Neuronal stem cell (in vitro differentiated cells): ENCODE data around the gene HOXB13.

ENCODE experiments used
- DNase-seq: peaks from one replicate; pipeline ENCODE4 v3.0.0-alpha.2; 2013; ENCODE audit warnings: low spot score
- H2AFZ ChIP-seq: one replicate; pipeline ENCODE4 v1.6.1; 2013; ENCODE audit warnings: mild to moderate bottlenecking, low read length, inconsistent platforms
- H2AK5ac ChIP-seq: 2 replicates; pipeline ENCODE4 v1.6.1; 2013; ENCODE audit warnings: low read depth, mild to moderate bottlenecking, inconsistent platforms, low read length, moderate library complexity, mixed read lengths
- H2BK120ac ChIP-seq: 2 replicates; pipeline ENCODE4 v1.6.1; 2013; ENCODE audit warnings: low read depth, mild to moderate bottlenecking, inconsistent platforms, low read length, moderate library complexity, mixed read lengths
- H2BK12ac ChIP-seq: one replicate; pipeline ENCODE4 v1.6.1; 2013; ENCODE audit warnings: low read length, inconsistent platforms
- H2BK15ac ChIP-seq: 2 replicates; pipeline ENCODE4 v1.6.1; 2013; ENCODE audit warnings: mild to moderate bottlenecking, low read length, inconsistent platforms, mixed read lengths
- H2BK5ac ChIP-seq: one replicate; pipeline ENCODE4 v1.6.1; 2013; ENCODE audit warnings: inconsistent platforms, mild to moderate bottlenecking, low read length, moderate library complexity
- H3K14ac ChIP-seq: one replicate; pipeline ENCODE4 v1.6.1; 2013; ENCODE audit warnings: low read length, inconsistent platforms
- H3K18ac ChIP-seq: 2 replicates; pipeline ENCODE4 v1.6.1; 2013; ENCODE audit warnings: low read length, inconsistent platforms
- H3K23ac ChIP-seq: 2 replicates; pipeline ENCODE4 v1.6.1; 2013; ENCODE audit warnings: low read depth, mild to moderate bottlenecking, mixed read lengths, low read length, inconsistent platforms; ENCODE audit not compliant: poor library complexity
- H3K27ac ChIP-seq: replicated peaks from 3 replicates; pipeline ENCODE4 v1.5.1; 2013; ENCODE audit warnings: low read length, inconsistent platforms
- H3K27me3 ChIP-seq, 3 experiments: 2 replicates each; pipeline ENCODE4 v1.6.1; 2013; ENCODE audit warnings: low read length in 3 of 3, mild to moderate bottlenecking in 2 of 3, inconsistent platforms in 1 of 3, low read depth in 1 of 3, mixed read lengths in 1 of 3, moderate library complexity in 1 of 3; ENCODE audit not compliant: control insufficient read depth in 3 of 3, insufficient read depth in 3 of 3
- H3K36me3 ChIP-seq, 2 donors: replicated peaks in 1 of 2; 2 replicates each; pipeline ENCODE4 v1.6.1; 2013; ENCODE audit warnings: low read length in 2 of 2; ENCODE audit not compliant: control insufficient read depth in 2 of 2, insufficient read depth in 2 of 2
- H3K4ac ChIP-seq: 2 replicates; pipeline ENCODE4 v1.6.1; 2013; ENCODE audit warnings: inconsistent platforms, mild to moderate bottlenecking, low read length, moderate library complexity
- H3K4me1 ChIP-seq, 2 donors: 1 replicate in 1 of 2; 2 replicates in 1 of 2; pipeline ENCODE4 v1.6.1; 2013; ENCODE audit warnings: low read length in 2 of 2, low read depth in 1 of 2; ENCODE audit not compliant: control insufficient read depth in 2 of 2, insufficient read depth in 1 of 2
- H3K4me2 ChIP-seq: one replicate; pipeline ENCODE4 v1.6.1; 2013; ENCODE audit warnings: mild to moderate bottlenecking, low read length, inconsistent platforms; ENCODE audit not compliant: insufficient read depth, poor library complexity, severe bottlenecking
- H3K4me3 ChIP-seq, 2 donors: 2 replicates each; pipeline ENCODE4 v1.5.1; 2013; ENCODE audit warnings: low read length in 2 of 2, mild to moderate bottlenecking in 2 of 2, inconsistent platforms in 1 of 2, moderate library complexity in 1 of 2
- H3K79me1 ChIP-seq: one replicate; pipeline ENCODE4 v1.6.1; 2013; ENCODE audit warnings: low read depth, mild to moderate bottlenecking, inconsistent platforms, low read length, moderate library complexity
- H3K9ac ChIP-seq: one replicate; pipeline ENCODE4 v1.6.1; 2013; ENCODE audit warnings: mild to moderate bottlenecking, low read depth, low read length, inconsistent platforms; ENCODE audit not compliant: poor library complexity
- H3K9me3 ChIP-seq, 2 donors: replicated peaks in 1 of 2; 2 replicates each; pipeline versions ENCODE3 to v1.6.1; 2013; ENCODE audit warnings: low read length in 2 of 2, mild to moderate bottlenecking in 2 of 2, inconsistent platforms in 1 of 2, low read depth in 1 of 2, mixed read lengths in 1 of 2, moderate library complexity in 1 of 2; ENCODE audit not compliant: control insufficient read depth in 2 of 2, insufficient read depth in 1 of 2
- H4K8ac ChIP-seq: one replicate; pipeline ENCODE4 v1.6.1; 2013; ENCODE audit warnings: low read depth, mild to moderate bottlenecking, inconsistent platforms, low read length, moderate library complexity
- H4K91ac ChIP-seq: one replicate; pipeline ENCODE4 v1.6.1; 2013; ENCODE audit warnings: low read length, low read depth, mild to moderate bottlenecking, inconsistent platforms; ENCODE audit not compliant: poor library complexity
- WGBS, 2 donors: extraction: QIAGEN DNeasy Blood & Tissue Kit; methylation state at CpG; one replicate each; pipeline ENCODE4 v1.1.7; 2013; ENCODE audit warnings: missing lambda C conversion rate in 2 of 2, mixed read lengths in 1 of 2; ENCODE audit not compliant: insufficient read length in 2 of 2, insufficient replicate concordance in 1 of 2; ENCODE audit errors: extremely low coverage in 2 of 2; 5-methylcytosine and 5-hydroxymethylcytosine counted together

The HOXB13 gene

GRCh38 chr17:48732688-48733629 lies 4.4 kb upstream of the HOXB13 start:
- Histone ChIP-seq H3K18ac (peak overlapping the region; percentile 8), H3K4me3 (no peak overlapping the region), H2AFZ (peak overlapping the region; percentile 59), H4K8ac (no peak overlapping the region), H3K27ac (no peak overlapping the region), H3K4me2 (no peak overlapping the region), H2BK5ac (no peak overlapping the region), H3K79me1 (no peaks in the 10 kb centered on the region), H2AK5ac (no peak overlapping the region), H4K91ac (no peak overlapping the region), H3K4me1 (no peaks in the 10 kb centered on the region), H3K14ac (no peak overlapping the region), H3K9ac (no peak overlapping the region), H3K23ac (no peak overlapping the region), H3K4ac (no peak overlapping the region), H2BK12ac (no peak overlapping the region), H2BK120ac (no peak overlapping the region), H2BK15ac (no peak overlapping the region), H3K9me3 (peaks cover 0 to 2% of the 10 kb centered on the region in 2 donors), H3K27me3 (peaks cover 44 to 98% (median 94%) of the 10 kb centered on the region in 3 experiments), H3K36me3 (no peaks in the 10 kb centered on the region)
- no CpG with 5 or more reads among the region's 50 CpGs for WGBS, 2 donors
- no peak for DNase-seq

GRCh38 chr17:48731355-48731754 lies 2.8 kb upstream of the HOXB13 start:
- H2BK5ac ChIP-seq: no peak overlapping the region
- no peak overlapping the region for H2BK120ac ChIP-seq
- H3K79me1 ChIP-seq: no peaks in the 10 kb centered on the region
- H2BK15ac ChIP-seq: no peak overlapping the region
- H2AK5ac ChIP-seq: no peak overlapping the region
- no peak overlapping the region for H3K4me3 ChIP-seq
- H2BK12ac ChIP-seq: no peak overlapping the region
- H3K27me3 ChIP-seq: peaks cover 54 to 99% (median 96%) of the 10 kb centered on the region in 3 experiments
- peaks cover 0 to 7% of the 10 kb centered on the region in 2 donors for H3K9me3 ChIP-seq
- H3K4ac ChIP-seq: no peak overlapping the region
- H3K27ac ChIP-seq: no peak overlapping the region
- H3K36me3 ChIP-seq: no peaks in the 10 kb centered on the region
- H3K18ac ChIP-seq: no peak overlapping the region
- H2AFZ ChIP-seq: no peak overlapping the region
- no peak overlapping the region for H4K8ac ChIP-seq
- DNase-seq: no peak
- no peak overlapping the region for H4K91ac ChIP-seq
- no peak overlapping the region for H3K23ac ChIP-seq
- H3K14ac ChIP-seq: no peak overlapping the region
- no peak overlapping the region for H3K9ac ChIP-seq
- no peaks in the 10 kb centered on the region for H3K4me1 ChIP-seq
- no peak overlapping the region for H3K4me2 ChIP-seq

- Histone ChIP-seq H2BK5ac (no peak overlapping the region), H3K23ac (no peak overlapping the region), H3K18ac (no peak overlapping the region), H3K36me3 (no peaks in the 10 kb centered on the region), H3K4me2 (no peak overlapping the region), H3K79me1 (no peaks in the 10 kb centered on the region), H2AK5ac (no peak overlapping the region), H2AFZ (no peak overlapping the region), H4K8ac (no peak overlapping the region), H3K4ac (no peak overlapping the region), H2BK120ac (no peak overlapping the region), H4K91ac (no peak overlapping the region), H3K4me3 (no peak overlapping the region), H2BK12ac (no peak overlapping the region), H3K27ac (no peak overlapping the region), H3K14ac (no peak overlapping the region), H3K9me3 (peaks cover 0 to 7% of the 10 kb centered on the region in 2 donors), H3K4me1 (no peaks in the 10 kb centered on the region), H3K27me3 (peaks cover 60 to 99% (median 96%) of the 10 kb centered on the region in 3 experiments), H3K9ac (no peak overlapping the region), H2BK15ac (no peak overlapping the region)
- no CpG with 5 or more reads among the region's 3 CpGs for WGBS, 2 donors
- no peak for DNase-seq
These were observed 1.6 kb upstream of the HOXB13 start for GRCh38 chr17:48730240-48730550.

- H2BK12ac ChIP-seq: no peak overlapping the region
- H3K27ac ChIP-seq: no peak overlapping the region
- H2BK15ac ChIP-seq: no peak overlapping the region
- peaks cover 61 to 99% (median 96%) of the 10 kb centered on the region in 3 experiments for H3K27me3 ChIP-seq
- H3K36me3 ChIP-seq: no peaks in the 10 kb centered on the region
- WGBS, 2 donors: no CpG with 5 or more reads among the region's 19 CpGs
- H2BK120ac ChIP-seq: no peak overlapping the region
- peak overlapping the region; percentile 64 for H2AFZ ChIP-seq
- no peak overlapping the region for H3K9ac ChIP-seq
- H2AK5ac ChIP-seq: no peak overlapping the region
- H3K4ac ChIP-seq: no peak overlapping the region
- H4K91ac ChIP-seq: no peak overlapping the region
- H2BK5ac ChIP-seq: no peak overlapping the region
- H3K79me1 ChIP-seq: no peaks in the 10 kb centered on the region
- no peaks in the 10 kb centered on the region for H3K4me1 ChIP-seq
- H3K9me3 ChIP-seq: peaks cover 0 to 7% of the 10 kb centered on the region in 2 donors
- H3K4me2 ChIP-seq: no peak overlapping the region
- no peak overlapping the region for H4K8ac ChIP-seq
- H3K14ac ChIP-seq: no peak overlapping the region
- H3K23ac ChIP-seq: no peak overlapping the region
- peak overlapping the region; percentile 72 for H3K18ac ChIP-seq
- no peak for DNase-seq
- H3K4me3 ChIP-seq: no peak overlapping the region
These were observed 1.0 kb upstream of the HOXB13 start for GRCh38 chr17:48729335-48730239.
